ENCODE measurements around the gene TSC2. TPM values are rescaled to one million over a fixed set of nuclear protein-coding genes. Genes with fewer than 3 reads are reported as not detected.

TSC2 gene
- total and polyA plus RNA-seq, 4 donors: 23.3 to 51.2 (median 28.7) TPM

GRCh38 chr16:2088759-2089358, 41.1 kb downstream of the TSC2 start:
- TF ChIP-seq, protein P1, sequence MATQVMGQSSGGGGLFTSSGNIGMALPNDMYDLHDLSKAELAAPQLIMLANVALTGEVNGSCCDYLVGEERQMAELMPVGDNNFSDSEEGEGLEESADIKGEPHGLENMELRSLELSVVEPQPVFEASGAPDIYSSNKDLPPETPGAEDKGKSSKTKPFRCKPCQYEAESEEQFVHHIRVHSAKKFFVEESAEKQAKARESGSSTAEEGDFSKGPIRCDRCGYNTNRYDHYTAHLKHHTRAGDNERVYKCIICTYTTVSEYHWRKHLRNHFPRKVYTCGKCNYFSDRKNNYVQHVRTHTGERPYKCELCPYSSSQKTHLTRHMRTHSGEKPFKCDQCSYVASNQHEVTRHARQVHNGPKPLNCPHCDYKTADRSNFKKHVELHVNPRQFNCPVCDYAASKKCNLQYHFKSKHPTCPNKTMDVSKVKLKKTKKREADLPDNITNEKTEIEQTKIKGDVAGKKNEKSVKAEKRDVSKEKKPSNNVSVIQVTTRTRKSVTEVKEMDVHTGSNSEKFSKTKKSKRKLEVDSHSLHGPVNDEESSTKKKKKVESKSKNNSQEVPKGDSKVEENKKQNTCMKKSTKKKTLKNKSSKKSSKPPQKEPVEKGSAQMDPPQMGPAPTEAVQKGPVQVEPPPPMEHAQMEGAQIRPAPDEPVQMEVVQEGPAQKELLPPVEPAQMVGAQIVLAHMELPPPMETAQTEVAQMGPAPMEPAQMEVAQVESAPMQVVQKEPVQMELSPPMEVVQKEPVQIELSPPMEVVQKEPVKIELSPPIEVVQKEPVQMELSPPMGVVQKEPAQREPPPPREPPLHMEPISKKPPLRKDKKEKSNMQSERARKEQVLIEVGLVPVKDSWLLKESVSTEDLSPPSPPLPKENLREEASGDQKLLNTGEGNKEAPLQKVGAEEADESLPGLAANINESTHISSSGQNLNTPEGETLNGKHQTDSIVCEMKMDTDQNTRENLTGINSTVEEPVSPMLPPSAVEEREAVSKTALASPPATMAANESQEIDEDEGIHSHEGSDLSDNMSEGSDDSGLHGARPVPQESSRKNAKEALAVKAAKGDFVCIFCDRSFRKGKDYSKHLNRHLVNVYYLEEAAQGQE (IDR thresholded peaks at IDR 0.05): no peak
- TF ChIP-seq HNF4G (IDR thresholded peaks at IDR 0.05) (no peak), ZBTB33 (IDR thresholded peaks at IDR 0.05) (no peak), MAX (IDR thresholded peaks at IDR 0.05) (no peak), SP1 (IDR thresholded peaks at IDR 0.05) (no peak)
- TF ChIP-seq, protein P2, sequence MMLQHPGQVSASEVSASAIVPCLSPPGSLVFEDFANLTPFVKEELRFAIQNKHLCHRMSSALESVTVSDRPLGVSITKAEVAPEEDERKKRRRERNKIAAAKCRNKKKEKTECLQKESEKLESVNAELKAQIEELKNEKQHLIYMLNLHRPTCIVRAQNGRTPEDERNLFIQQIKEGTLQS (IDR thresholded peaks at IDR 0.05): no peak
- no peak overlapping the region for H3K9ac ChIP-seq (ENCODE audit: low read depth in 1 of 2, low read length in 2 of 2)
- no peak overlapping the region for H3K27ac ChIP-seq (ENCODE audit: low read depth in 1 of 2, low read length in 2 of 2)
- H3K4me1 ChIP-seq (ENCODE audit: control insufficient read depth in 4 of 4, insufficient read depth in 4 of 4, low read length in 3 of 4): peaks cover 16 to 61% (median 41%) of the 10 kb centered on the region in 4 donors
- DNase-seq (ENCODE audit: low spot score): peak; percentile 30
- WGBS: 89% methylated on average over 20 of the region's 20 CpGs
- H3K4me3 ChIP-seq (ENCODE audit: low read depth in 1 of 3, low read length in 3 of 3): no peak overlapping the region
- peaks cover 2 to 36% (median 17%) of the 10 kb centered on the region in 4 donors for H3K36me3 ChIP-seq (ENCODE audit: control insufficient read depth in 4 of 4, insufficient read depth in 3 of 4, low read depth in 1 of 4, low read length in 3 of 4)
- H3K9me3 ChIP-seq (ENCODE audit: control insufficient read depth in 4 of 4, low read length in 3 of 4): no peaks in the 10 kb centered on the region
- no peaks in the 10 kb centered on the region for H3K27me3 ChIP-seq (ENCODE audit: control insufficient read depth in 4 of 4, insufficient read depth in 4 of 4, low read length in 3 of 4)

DNA sequence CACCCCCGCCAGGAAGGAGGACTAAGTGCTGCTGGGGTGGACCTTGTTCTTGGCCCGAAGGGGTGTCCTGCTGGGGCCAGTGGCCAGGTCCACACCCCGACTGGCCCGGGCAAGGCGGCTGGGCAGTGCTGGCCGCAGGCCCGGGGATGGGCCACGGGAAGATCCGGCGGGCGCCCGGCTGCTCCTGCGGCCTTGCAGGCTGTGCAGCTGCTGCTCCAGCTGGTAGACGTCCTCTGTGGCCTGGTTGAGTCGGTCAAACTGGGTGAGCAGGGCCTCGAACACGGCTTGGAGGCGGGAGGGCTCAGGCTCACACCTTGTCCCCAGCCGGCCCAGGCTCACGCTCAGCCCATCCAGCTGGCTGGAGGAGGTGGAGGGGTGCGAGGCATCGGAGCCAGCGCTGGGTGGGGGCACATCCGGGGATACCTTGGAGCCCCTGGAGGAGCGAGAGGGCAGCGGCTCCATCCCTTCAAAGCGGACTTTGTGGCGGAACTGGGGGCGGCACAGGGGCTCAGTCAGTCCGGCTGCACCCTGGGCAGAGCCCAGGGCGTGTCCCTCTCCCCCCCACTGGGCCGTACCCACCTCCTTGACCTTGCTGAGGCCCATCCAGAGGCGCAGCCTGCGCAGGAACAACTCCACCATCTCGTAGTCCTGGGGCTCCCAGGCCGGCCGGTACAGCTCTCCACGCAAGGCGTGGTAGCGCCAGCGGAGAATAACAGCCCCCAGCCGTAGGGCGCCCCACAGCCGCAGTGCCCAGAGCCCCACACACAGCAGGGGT, 42.1 kb downstream of the TSC2 start:
- no peak overlapping the region for H3K27ac ChIP-seq (ENCODE audit: low read depth in 1 of 2, low read length in 2 of 2)
- no peaks in the 10 kb centered on the region for H3K9me3 ChIP-seq (ENCODE audit: control insufficient read depth in 4 of 4, low read length in 3 of 4)
- no peak overlapping the region for H3K4me3 ChIP-seq (ENCODE audit: low read depth in 1 of 3, low read length in 3 of 3)
- peaks cover 2 to 34% (median 18%) of the 10 kb centered on the region in 4 donors for H3K36me3 ChIP-seq (ENCODE audit: control insufficient read depth in 4 of 4, insufficient read depth in 3 of 4, low read depth in 1 of 4, low read length in 3 of 4)
- 68% methylated on average over 44 of the region's 44 CpGs for WGBS
- H3K27me3 ChIP-seq (ENCODE audit: control insufficient read depth in 4 of 4, insufficient read depth in 4 of 4, low read length in 3 of 4): no peaks in the 10 kb centered on the region
- no peak overlapping the region for H3K9ac ChIP-seq (ENCODE audit: low read depth in 1 of 2, low read length in 2 of 2)
- H3K4me1 ChIP-seq (ENCODE audit: control insufficient read depth in 4 of 4, insufficient read depth in 4 of 4, low read length in 3 of 4): peaks cover 16 to 61% (median 41%) of the 10 kb centered on the region in 4 donors
- peak; percentile 30 for DNase-seq (ENCODE audit: low spot score)
- TF ChIP-seq EGR1 (IDR thresholded peaks at IDR 0.05; ENCODE audit: low read depth in 2 of 2): no peak
- no peak for TF ChIP-seq CTCF (IDR thresholded peaks at IDR 0.05; ENCODE audit: low read depth, low read length, missing input control)
- TF ChIP-seq FOXA2 (IDR thresholded peaks at IDR 0.05): no peak
- TF ChIP-seq ZBTB33 (IDR thresholded peaks at IDR 0.05): no peak
- no peak for TF ChIP-seq HNF4G (IDR thresholded peaks at IDR 0.05)
- no peak for TF ChIP-seq FOXA1 (IDR thresholded peaks at IDR 0.05)
- no peak for TF ChIP-seq NR2F2 (IDR thresholded peaks at IDR 0.05)
- no peak for TF ChIP-seq RAD21 (IDR thresholded peaks at IDR 0.05)
- TF ChIP-seq, protein P1 (IDR thresholded peaks at IDR 0.05): no peak
- TF ChIP-seq HNF4A (conservative IDR thresholded peaks at IDR 0.05): no peak
- TF ChIP-seq YY1 (IDR thresholded peaks at IDR 0.05): no peak
- TF ChIP-seq GABPA (IDR thresholded peaks at IDR 0.05 in 1 of 2, conservative IDR thresholded peaks at IDR 0.05 in 1 of 2): no peak
- TF ChIP-seq MAX (IDR thresholded peaks at IDR 0.05): no peak

All from liver (tissue), 9 donors.